Measurements from ENCODE around the gene PRICKLE3.
A peak's percentile ranks its signal among the peaks of the same experiment; 100 is the strongest.
"Not testable (repeated sequence)": the region's sequence is repeated elsewhere in the genome, so short reads cannot be mapped to it uniquely, and the experiment has no call there.

Gene PRICKLE3

DNA sequence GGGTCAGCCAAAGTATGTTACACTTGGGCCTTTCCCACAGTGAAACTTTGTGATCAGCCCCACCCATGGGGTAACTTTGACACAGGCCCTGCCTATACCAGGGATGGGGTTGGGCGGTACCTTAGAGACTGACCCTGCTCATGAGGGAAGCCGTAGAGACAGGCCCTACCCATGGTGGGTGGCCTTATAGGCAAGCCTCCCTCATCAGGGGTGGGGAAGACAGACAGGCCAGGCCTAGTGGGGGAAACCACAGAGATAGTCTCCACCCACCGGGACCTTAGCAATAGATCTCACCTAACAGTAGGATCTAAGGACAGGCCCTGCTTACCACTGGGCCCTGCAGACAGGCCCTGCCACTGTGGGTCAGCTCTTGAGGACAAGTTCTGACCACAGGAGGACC is 7.6 kb downstream of the PRICKLE3 start:
- no peak for DNase-seq (ENCODE audit: low read depth)

DNA sequence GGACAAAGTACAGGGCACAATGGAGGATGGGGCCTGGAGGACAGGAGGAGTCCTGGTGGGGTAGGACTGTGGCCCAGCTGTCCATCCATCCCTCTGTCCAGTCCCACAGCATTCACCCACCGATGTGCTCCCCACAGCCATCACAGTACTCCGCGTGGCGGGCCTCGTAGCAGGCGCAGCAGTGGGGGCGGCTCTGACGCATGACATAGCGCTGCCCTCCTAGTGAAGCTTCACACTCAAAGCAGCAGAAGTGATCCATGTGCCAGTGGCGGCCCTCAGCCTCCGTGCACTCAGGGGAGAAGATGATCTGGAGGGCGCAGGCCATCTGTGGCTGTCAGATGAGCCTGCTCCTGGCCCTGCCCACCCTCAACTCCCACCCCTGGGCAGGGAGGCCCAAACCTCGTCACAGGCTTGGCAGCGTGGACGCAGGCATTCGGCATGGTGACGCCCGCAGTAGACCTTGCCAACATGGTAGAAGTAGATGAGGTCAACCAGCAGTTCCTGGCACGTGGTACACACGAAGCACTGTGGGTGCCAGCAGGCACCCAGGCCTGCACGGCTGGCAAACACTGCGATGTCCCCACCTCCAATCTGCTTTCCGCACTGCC is 8.2 kb downstream of the PRICKLE3 start:
- DNase-seq (ENCODE audit: low read depth), result no peak

DNA sequence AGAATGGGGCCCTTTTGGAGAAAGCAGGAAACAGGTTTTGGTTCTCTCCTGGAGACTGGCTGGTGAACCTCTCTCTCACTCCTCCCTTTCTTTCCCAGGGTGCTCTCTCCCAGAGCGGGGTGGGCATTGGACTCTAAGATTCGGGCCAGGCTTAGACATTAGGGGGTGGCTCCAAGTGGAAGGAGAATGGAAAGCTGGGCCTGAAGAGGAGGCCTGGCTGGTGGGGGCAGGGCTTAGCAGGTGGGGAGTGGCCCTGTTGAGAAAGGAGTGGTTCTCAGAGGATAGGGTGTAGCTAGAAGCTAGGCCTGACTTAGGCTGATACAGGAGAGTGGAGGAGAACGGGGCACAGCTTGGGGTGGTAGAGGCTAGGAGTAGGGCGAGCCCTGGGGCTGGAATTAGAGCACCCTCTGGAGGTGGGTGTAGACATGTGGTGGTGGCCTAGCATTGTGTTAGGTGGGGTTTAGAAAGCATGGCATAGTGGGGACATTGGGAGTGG is 8.8 kb downstream of the PRICKLE3 start:
- no peak for DNase-seq (ENCODE audit: low read depth)

DNA sequence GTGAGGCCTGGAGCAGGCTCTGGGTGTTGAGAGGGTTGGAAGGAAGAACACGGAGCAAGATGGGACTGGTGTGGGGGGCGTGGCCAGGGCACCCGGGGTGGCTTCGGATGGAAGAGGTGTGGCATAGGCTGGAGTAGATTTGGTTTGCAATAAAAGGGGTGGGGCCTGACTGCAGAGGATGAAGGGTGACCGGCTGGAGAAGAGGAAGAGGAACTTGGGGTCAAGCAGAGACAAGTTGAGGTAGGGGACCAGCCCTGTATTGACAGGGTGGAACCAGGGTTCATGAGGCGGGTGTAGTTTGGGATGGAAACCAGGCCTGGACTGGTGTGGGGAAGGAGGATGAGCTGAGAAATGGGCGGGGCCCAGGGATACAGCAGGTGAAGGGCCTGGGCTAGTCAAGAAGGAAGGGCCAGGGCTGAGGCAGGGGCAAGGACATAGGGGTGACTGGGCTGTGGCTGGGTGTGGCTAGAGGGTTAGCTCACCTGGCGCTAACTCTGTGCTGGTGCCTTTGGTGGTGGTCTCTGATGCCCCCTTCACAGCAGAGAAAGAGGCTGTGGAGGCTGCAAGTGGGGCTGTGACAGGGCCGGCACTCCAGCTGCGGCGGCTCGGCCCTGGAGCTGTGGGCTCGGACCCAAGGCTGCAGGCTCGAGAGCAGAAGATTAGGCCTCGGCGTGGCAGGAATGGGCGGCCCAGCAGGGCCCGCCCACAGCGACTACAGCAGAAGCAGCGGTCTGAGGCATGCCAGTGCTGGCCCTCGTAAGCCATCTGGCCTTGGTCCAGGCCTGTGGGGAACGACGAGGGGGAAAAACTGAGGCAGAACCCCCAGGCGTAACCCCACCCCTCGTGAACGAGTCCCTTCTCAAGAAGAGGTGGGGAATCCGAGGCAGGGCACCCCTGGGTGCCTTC is 9.5 kb downstream of the PRICKLE3 start:
- DNase-seq (ENCODE audit: low read depth), result no peak

DNA sequence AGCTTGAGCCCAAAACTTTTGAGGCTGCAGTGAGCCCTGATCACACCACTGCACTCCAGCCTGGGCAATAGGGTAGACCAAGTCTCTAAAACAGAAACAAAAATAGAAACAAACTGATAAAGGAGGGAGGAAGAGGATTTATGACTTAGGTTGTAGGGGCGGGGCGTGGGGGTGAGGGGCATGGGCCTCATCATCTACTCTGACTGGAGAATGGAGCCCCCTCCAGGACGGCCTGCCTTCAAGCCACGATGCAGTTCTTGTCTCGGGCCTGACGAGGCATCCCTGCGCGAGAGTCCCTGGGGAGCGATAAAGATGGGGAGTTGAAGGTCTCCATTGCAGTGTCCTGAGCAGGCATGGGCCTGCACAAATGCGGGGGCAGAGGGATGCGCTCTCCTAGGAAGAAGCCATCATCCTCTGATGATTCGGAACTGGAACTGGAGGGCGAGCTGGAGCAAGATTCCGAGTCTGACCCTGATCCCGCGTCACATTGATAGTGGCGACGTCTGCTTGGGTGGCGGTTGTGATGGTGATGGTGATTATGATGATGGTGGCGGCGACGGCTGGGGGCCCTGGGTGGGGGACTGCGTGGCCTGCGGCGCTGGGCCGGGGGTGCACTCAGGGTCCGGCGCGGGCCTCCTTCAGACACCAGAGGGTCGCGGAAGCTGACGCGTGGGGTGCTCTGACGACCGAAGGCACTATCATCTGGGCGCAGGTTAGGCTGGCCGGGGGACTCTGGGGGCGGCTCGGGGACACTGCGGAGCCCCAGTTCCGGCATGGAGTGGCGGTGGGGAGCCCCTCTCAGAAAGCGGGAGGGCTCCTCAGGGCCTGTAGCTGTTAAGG is 10.5 kb downstream of the PRICKLE3 start:
- no peak for DNase-seq (ENCODE audit: low read depth)

DNA sequence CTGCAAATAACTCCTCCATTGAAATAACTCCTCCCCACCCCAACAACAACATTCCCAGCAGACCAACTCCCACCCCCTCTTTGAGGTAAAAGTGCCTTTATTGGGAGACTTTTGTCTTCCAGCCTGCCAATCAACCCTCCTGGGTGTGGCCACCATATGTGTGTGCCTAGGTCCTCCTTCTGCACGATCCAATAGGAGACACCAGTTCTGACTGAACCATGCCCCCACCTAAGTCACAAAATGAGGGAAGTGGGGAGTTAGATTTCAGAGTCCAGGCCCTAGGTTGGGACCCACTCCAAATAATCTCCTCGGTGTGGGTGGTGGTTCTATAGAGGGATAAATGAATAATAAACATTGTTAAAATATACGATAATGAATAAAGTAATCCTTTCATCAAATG is 11.4 kb downstream of the PRICKLE3 start:
- no peak for DNase-seq (ENCODE audit: low read depth)

DNA sequence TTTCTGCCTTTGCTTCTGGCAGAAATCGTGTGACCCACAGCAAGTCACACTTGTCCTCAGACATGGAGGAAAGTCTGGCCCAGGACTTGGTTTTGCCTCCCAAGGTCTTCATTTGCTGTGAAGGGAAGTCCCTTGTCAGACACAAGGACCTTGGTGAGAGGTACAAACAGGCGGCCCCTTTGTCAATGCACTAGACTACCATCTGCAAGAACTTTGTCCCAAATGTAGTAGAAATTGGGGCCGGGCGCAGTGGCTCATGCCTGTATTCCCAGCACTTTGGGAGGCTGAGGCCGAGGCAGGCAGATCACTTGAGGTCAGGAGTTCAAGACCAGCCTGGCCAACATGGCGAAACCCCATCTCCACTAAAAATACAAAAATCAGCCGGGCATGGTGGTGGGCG is 12.6 kb downstream of the PRICKLE3 start:
- DNase-seq (ENCODE audit: low read depth), result not testable (repeated sequence)

DNA sequence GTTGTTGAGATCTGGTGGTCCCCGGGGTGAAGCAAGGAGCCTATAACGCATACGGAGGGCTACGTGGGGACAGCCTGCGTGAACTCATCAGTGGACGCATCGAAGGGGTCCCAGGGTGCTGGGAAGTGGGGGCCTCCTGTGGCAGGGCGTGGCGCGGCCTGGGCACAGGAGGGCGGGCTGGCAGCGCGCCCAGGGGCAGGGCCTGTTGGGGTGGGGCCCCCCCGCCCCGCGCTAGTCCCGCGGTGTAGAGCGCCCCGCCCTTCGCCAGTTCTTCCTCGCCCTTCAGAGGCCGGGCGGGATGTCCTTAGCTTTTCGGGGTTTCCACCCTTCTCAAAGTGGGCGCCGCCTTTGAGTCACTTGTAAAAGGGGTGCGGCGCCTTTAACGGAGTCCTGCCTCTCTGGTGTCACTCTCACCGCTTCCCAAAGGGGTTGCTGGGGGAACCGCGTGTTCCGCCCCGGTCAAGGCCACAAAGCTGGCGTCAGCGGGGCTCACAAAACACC is 13.8 kb downstream of the PRICKLE3 start:
- DNase-seq (ENCODE audit: low read depth), result peak; percentile 51

DNA sequence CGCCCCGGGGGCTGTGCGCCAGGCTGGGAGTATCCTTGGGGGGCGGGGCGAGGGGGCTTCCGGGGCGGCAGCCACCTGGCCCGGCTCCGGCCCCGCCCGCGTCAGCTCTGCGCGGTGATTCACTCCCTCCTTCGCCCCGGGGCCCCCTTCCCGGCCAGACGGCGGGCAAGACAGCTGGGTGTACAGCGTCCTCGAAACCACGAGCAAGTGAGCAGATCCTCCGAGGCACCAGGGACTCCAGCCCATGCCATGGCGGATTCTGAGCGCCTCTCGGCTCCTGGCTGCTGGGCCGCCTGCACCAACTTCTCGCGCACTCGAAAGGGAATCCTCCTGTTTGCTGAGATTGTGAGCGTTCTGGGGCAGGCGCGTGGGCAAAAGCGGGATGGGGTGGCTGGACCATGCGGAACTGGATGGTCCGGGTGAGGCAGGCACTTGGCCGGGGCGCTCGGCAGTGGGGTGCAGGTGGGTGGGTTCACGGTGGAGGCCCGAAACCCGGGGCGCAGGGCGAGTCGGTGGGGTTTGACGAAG is 14.4 kb downstream of the PRICKLE3 start, which contains the start of gene PLP2:
Gene PLP2, plus strand, starts transcription at position 147 of the 528 bp plus-strand sequence. Its CDS starts 103 bp downstream, at position 250.
- DNase-seq (ENCODE audit: low read depth), result peak; percentile 62

DNA sequence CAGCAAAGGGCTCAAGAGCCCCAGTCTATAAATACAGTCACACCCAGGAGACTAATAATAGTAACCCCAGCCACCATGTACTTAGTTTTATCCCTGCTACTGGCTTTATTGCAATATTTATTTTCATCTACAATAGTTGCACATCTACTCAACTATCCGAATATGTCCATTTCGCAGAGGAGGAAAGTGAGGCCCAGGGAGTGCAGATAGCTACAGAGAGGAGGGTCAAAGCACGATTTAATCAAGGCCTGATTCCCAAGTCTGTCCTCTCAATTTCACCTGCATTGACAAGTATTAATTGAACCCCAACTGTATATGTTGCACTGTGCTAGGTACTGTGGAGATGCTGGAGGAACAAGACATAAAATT is 18.4 kb downstream of the PRICKLE3 start:
- no peak for DNase-seq (ENCODE audit: low read depth)

DNA sequence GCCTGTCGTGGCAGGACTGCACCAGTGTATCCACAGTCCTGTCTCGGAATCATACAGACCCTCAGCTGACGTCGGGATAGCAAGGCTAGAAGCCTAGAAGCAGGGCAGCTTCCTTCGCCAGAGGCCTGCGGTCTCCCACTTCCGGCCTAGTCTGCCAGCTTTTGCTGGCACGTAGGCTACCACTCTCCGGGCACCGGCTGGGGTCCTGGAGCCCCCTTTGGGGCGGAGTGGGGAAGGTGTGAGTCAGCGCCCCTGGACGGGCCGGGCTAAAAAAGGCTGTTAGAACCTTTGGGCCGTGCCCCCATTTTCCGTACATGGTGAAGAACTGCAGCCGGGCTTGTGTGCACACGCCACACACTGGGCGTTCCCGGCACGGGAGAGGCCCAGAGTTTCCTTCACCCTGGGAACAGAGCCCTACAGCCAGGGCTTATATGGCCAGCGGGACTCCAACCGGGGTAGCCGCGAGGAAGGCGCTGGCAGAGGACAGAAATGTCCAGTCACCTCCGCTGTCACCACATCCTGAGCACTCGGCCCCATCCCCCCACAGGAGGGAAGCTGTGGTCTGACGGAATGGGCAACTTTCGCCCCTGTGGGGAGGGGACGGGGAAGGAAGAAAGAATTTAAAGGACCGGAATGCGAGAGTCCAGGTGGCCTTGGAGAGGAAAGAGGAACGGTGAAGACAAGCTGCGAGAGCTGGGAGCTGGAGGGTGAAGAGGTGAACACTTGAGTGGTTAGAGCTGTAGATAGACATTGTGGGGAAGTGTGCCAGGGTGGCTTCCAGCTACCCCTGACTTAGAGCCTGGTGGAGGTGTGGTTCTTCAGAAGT is 19.0 kb downstream of the PRICKLE3 start:
- DNase-seq (ENCODE audit: low read depth), result peak; percentile 48

DNA sequence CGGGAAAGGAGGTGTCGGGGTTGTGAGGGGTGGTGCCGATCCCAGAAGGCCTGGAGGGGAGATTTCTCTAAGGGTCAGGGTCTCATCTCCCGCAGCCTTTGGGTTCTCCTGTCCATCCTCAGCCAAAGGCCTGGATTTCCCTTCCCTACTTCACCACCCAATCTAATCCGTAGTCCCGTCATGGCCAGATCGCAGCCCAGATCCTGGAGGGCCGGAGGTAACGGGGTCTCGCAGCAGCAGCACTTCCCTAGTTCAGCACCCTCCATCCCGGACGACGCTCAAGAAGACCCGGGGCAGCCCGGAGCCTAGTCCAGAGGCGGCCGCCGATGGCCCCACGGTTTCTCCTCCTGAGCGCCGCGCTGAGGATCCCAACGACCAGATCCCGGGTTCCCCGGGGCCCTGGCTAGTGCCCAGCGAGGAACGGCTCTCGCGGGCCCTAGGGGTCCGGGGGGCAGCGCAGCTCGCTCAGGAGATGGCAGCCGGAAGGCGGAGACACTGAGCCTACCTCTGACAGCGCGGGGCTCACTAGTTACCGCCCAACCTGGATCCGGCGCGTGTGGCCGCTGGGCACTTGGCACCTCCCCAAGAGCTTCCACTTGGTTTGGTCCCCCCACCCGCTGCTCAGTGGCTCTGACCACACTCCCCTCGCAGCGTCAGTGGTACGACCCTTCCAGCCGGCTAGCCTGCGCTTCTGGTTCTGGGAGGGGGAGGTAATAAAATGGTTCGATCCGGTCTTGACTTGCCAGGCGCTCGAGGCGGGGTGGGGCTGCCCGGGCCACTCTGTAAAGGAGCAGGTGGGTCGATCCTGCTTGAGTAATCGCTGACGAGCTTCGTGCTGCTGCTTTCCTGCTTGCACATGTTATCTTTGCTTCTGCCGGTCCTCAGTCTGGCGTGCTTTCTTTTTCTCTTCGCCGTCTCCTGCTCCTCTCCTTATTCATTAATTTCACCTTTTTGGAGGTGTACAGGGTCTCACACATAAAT is 20.0 kb downstream of the PRICKLE3 start:
- peak; percentile 50 for DNase-seq (ENCODE audit: low read depth)

DNA sequence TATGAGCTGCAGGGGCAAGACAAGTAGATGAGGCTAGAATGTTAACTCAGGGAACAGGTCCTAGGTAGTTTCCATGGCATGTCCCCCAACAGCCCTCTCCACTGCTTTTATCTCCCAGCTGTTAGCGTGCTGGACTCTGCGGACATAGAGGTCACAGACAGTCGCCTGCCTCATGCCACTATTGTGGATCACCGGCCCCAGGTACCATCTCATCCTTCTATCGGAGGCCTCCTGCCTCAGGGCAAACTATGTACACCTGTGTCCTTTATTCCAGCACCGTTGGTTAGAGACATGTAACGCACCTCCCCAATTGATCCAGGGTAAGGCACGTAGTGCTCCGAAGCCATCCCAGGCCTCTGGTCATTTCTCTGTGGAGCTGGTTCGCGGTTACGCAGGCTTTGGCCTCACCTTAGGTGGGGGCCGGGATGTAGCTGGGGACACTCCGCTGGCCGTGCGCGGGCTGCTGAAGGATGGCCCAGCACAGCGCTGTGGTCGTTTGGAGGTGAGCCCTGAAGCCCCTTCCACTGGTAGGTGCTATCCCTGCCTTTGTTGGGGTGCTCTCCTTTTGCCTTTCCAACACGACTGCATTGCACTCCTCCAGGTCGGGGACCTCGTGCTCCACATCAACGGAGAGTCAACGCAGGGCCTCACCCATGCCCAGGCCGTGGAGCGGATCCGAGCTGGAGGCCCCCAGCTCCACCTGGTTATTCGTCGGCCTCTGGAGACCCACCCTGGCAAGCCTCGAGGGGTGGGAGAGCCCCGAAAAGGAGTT is 21.4 kb downstream of the PRICKLE3 start:
- no peak for DNase-seq (ENCODE audit: low read depth)

DNA sequence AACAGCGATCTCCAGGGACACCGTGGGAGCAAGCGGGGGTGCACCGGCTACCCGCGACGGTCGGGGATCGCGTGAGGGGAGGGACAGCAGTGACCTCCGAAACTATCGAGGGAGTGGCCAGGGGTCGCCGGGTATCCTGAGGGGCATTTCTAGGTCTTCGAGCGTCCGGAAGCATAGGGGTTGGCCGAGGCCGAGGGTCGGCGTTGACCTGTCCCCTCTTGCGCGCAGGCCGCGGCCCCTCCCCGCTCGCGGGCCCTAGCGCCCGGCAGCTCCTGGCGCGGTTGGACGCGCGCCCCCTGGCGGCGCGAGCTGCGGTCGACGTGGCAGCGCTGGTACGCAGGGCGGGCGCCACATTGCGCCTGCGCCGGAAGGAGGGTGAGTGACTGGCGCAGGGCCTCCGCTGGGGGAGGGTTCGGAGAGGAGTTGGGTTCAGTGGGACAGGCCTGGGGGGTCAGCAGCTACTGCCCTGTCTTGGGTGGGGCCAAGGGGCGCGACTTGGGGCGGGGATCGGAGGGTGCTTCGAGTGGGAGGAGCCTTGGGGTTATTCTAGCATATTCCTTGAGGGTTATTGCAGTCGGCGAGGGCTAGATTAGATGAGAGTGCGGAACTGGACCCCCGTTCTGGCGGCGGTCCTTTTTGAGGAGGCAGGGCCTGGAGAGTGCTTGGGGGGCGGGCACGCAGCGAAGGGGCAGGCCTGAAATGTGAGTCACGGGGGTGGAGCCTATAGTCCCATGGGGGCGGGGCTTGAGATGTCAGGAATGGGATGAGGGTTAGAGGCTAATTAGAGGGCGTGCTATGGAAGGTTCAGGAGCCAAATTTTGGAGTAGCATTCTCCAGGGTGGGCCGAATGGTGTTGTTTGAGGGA is 22.4 kb downstream of the PRICKLE3 start:
- peak; percentile 65 for DNase-seq (ENCODE audit: low read depth)

DNA sequence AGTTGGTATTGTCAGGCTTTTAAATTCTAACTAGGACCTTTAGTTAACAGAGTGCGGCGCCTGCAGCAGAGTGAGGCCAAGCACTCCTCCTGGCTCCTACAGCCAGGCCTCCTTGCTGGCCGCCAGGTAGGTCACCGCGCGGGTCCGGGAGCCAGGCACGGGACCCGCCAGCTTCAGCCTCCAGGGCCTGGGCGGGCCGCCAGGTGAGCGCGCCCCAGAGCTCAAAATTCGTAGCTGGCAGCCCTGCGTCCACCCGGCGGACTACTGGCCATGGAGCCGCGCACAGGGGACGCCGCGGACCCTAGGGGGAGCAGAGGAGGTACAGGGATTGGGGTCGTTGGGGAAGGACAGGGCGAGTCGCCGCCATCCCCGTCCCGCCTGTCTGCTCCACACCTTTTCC is 23.6 kb downstream of the PRICKLE3 start, which contains the start of gene MAGIX:
Gene MAGIX, plus strand, starts transcription at position 139 of the 400 bp plus-strand sequence. Its CDS starts 132 bp downstream, at position 271.
- no peak for DNase-seq (ENCODE audit: low read depth)

DNA sequence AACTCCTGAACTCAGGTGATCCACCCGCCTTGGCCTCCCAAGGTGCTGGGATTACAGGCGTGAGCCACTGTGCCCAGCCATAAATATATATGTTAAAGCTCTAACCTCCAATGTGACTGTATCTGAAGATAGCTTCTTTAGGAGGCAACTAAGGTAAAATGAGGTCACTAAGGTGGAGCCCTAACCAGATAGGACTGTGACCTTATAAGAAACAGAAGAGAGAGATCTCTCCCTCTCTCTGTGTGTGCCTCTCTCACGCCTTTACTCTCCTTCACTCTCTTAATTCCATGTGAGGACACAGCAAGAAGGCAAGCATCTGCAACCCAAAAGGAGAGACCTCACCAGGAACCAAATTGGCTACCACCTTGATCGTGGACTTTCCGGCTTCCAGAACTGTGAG is 24.5 kb downstream of the PRICKLE3 start:
- DNase-seq (ENCODE audit: low read depth), result no peak

DNA sequence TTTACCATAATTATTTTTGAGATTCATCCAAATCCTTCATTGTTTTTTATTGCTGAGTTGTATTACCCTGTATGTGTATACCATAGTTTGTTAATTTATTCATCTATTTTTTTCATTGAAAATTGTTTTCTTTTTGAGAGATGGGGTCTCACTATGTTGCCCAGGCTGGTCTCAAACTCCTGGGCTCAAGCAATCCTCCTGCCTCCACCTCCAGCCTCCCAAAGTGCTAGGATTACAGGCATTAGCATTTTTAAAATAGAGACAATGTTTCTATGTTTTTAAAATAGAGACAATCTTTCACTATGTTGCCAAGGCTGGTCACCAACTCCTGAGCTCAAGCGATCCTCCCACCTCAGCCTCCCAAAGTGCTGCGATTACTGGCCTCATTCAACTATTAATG is 25.3 kb downstream of the PRICKLE3 start:
- DNase-seq (ENCODE audit: low read depth), result no peak

DNA sequence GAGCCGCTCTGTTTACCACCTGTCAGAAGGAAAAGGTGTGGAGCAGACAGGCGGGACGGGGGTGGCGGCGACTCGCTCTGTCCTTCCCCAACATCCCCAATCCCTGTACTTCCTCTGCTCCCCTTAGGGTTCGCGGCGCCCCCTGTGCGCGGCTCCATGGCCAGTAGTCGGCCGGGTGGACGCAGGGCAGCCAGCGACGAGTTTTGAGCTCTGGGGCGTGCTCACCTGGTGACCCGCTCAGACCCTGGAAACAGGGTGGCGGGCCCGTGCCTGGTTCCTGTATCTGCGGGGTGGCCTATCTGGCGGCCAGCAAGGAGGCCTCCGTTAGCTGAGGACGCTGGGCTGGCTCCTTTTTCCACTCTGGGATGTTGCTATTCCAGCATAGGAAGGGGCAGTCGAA is 29.0 kb downstream of the PRICKLE3 start:
- no peak for DNase-seq (ENCODE audit: low read depth)
